Measurements from ENCODE around the gene DENND2D. TPM values are rescaled to one million over a fixed set of nuclear protein-coding genes. Genes with fewer than 3 reads are reported as not detected.

Gene DENND2D
- total RNA-seq, 4 donors from 2014 or later: 30.2 to 61.2 (median 39.2) TPM

- TF ChIP-seq CTCF (IDR thresholded peaks at IDR 0.05; ENCODE audit: low read depth): no peak
These were observed 20.4 kb downstream of the DENND2D start for GRCh38 chr1:111179968-111180533.

GRCh38 chr1:111176678-111177077 lies 23.8 kb downstream of the DENND2D start:
- TF ChIP-seq CTCF (IDR thresholded peaks at IDR 0.05; ENCODE audit: low read depth): no peak

GRCh38 chr1:111175349-111175748 lies 25.1 kb downstream of the DENND2D start:
- TF ChIP-seq CTCF (IDR thresholded peaks at IDR 0.05; ENCODE audit: low read depth): no peak

- TF ChIP-seq CTCF (IDR thresholded peaks at IDR 0.05; ENCODE audit: low read depth): no peak
These were observed 26.4 kb downstream of the DENND2D start for GRCh38 chr1:111174070-111174469.

GRCh38 chr1:111172463-111172862 lies 28.0 kb downstream of the DENND2D start:
- no peak for TF ChIP-seq CTCF (IDR thresholded peaks at IDR 0.05; ENCODE audit: low read depth)

- no peak for TF ChIP-seq CTCF (IDR thresholded peaks at IDR 0.05; ENCODE audit: low read depth)
These were observed 36.3 kb downstream of the DENND2D start for GRCh38 chr1:111164151-111164550.

GRCh38 chr1:111163363-111163762 lies 37.1 kb downstream of the DENND2D start:
- TF ChIP-seq CTCF (IDR thresholded peaks at IDR 0.05; ENCODE audit: low read depth): no peak
